GM19035 (cell line): Measurements from ENCODE around the gene FGD4.
A peak's percentile ranks its signal among the peaks of the same experiment; 100 is the strongest.

Source experiments
- ATAC-seq: cut with Tn5 transposase; IDR thresholded peaks from one replicate; pipeline ENCODE4 v1.9.1; 2021; ENCODE audit not compliant: unreplicated experiment

Gene FGD4

GRCh38 chr12:32666018-32666417 lies 266.7 kb downstream of the FGD4 start:
- no peak for ATAC-seq

- ATAC-seq, result no peak
These were observed 270.2 kb downstream of the FGD4 start for GRCh38 chr12:32669584-32669983.

- ATAC-seq, result no peak
These were observed 272.8 kb downstream of the FGD4 start for GRCh38 chr12:32671930-32672780.

GRCh38 chr12:32679091-32679919 lies 279.9 kb downstream of the FGD4 start, which contains the start of gene DNM1L:
TSS of gene DNM1L (plus strand) at chr12:32679301. CDS start at chr12:32679364, 63 bp downstream.
- ATAC-seq, result peak; percentile 95

GRCh38 chr12:32679920-32680237 lies 280.5 kb downstream of the FGD4 start:
- ATAC-seq, result no peak

GRCh38 chr12:32680787-32681186 lies 281.4 kb downstream of the FGD4 start:
- no peak for ATAC-seq

GRCh38 chr12:32681272-32681671 lies 281.9 kb downstream of the FGD4 start:
- no peak for ATAC-seq

- ATAC-seq, result no peak
These were observed 287.0 kb downstream of the FGD4 start for GRCh38 chr12:32686340-32686739.

GRCh38 chr12:32688786-32689185 lies 289.4 kb downstream of the FGD4 start:
- ATAC-seq, result no peak

- ATAC-seq, result no peak
These were observed 291.6 kb downstream of the FGD4 start for GRCh38 chr12:32690927-32691326.

- ATAC-seq, result no peak
These were observed 293.0 kb downstream of the FGD4 start for GRCh38 chr12:32692358-32692757.

GRCh38 chr12:32693036-32693435 lies 293.7 kb downstream of the FGD4 start:
- ATAC-seq, result no peak
